ENCODE results near the gene EIF2B1.

DNA sequence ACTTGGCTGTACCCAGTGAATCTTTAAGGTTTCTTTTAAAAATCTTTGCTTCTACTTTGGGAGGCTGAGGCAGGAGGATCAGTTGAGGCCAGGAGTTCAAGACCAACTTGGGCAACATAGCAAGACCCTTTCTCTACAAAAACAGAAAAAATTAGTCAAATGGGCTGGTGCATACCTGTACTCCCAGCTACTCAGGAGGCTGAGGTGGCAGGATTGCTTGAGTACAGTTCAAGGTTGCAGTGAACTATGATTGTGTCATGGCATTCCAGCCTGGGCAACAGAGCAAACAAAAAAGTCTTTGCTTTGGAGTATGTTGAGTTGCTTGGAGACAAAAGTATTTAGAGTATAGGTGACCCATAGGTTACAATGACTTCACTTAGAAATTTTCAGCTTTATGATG is 37.8 kb downstream of the EIF2B1 start:
- TF ChIP-seq CSDC2 (CRISPR knock-in tag; IDR thresholded peaks at IDR 0.05) (no peak), RARB (CRISPR knock-in tag; IDR thresholded peaks at IDR 0.05) (no peak), ZFP30 (CRISPR knock-in tag; IDR thresholded peaks at IDR 0.05) (no peak), ZNF70 (CRISPR knock-in tag; IDR thresholded peaks at IDR 0.05) (no peak), ZFP3 (CRISPR knock-in tag; IDR thresholded peaks at IDR 0.05) (no peak), CREB5 (CRISPR knock-in tag; IDR thresholded peaks at IDR 0.05; ENCODE audit: low read depth) (no peak), PPARA (CRISPR knock-in tag; IDR thresholded peaks at IDR 0.05; ENCODE audit: borderline replicate concordance) (no peak)
- TF ChIP-seq, protein P1, sequence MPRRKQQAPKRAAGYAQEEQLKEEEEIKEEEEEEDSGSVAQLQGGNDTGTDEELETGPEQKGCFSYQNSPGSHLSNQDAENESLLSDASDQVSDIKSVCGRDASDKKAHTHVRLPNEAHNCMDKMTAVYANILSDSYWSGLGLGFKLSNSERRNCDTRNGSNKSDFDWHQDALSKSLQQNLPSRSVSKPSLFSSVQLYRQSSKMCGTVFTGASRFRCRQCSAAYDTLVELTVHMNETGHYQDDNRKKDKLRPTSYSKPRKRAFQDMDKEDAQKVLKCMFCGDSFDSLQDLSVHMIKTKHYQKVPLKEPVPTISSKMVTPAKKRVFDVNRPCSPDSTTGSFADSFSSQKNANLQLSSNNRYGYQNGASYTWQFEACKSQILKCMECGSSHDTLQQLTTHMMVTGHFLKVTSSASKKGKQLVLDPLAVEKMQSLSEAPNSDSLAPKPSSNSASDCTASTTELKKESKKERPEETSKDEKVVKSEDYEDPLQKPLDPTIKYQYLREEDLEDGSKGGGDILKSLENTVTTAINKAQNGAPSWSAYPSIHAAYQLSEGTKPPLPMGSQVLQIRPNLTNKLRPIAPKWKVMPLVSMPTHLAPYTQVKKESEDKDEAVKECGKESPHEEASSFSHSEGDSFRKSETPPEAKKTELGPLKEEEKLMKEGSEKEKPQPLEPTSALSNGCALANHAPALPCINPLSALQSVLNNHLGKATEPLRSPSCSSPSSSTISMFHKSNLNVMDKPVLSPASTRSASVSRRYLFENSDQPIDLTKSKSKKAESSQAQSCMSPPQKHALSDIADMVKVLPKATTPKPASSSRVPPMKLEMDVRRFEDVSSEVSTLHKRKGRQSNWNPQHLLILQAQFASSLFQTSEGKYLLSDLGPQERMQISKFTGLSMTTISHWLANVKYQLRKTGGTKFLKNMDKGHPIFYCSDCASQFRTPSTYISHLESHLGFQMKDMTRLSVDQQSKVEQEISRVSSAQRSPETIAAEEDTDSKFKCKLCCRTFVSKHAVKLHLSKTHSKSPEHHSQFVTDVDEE (CRISPR knock-in tag; IDR thresholded peaks at IDR 0.05) = no peak
